HG02973 (cell line): ENCODE results near the gene ABHD8.
A peak's percentile ranks its signal among the peaks of the same experiment; 100 is the strongest.

Experiments
- ATAC-seq: cut with Tn5 transposase; IDR thresholded peaks from one replicate; pipeline ENCODE4 v1.9.1; 2021; ENCODE audit warnings: moderate library complexity; ENCODE audit not compliant: unreplicated experiment

Gene ABHD8

GRCh38 chr19:17268754-17269153, 34.5 kb downstream of the ABHD8 start:
- no peak for ATAC-seq

GRCh38 chr19:17266975-17267788, 36.0 kb downstream of the ABHD8 start, which contains the start of gene BABAM1:
TSS of gene BABAM1 (plus strand) at chr19:17267443. CDS start at chr19:17268807, 1,364 bp downstream.
- ATAC-seq: peak; percentile 87

GRCh38 chr19:17266589-17266974, 36.6 kb downstream of the ABHD8 start:
- ATAC-seq: peak; percentile 3

- no peak for ATAC-seq
Measured at GRCh38 chr19:17266026-17266425, 37.2 kb downstream of the ABHD8 start.

- ATAC-seq: no peak
Measured at GRCh38 chr19:17264641-17264979, 38.6 kb downstream of the ABHD8 start, which contains the start of gene USHBP1. TSS of gene USHBP1 (minus strand) at chr19:17264745. CDS start at chr19:17264299, 446 bp downstream.

GRCh38 chr19:17263712-17264640, 39.2 kb downstream of the ABHD8 start:
- no peak for ATAC-seq

GRCh38 chr19:17262557-17262956, 40.7 kb downstream of the ABHD8 start:
- no peak for ATAC-seq

GRCh38 chr19:17260842-17261325, 42.3 kb downstream of the ABHD8 start:
- ATAC-seq: peak; percentile 73

GRCh38 chr19:17259934-17260333, 43.3 kb downstream of the ABHD8 start:
- ATAC-seq: no peak

GRCh38 chr19:17259118-17259780, 44.0 kb downstream of the ABHD8 start:
- no peak for ATAC-seq

GRCh38 chr19:17256130-17256529, 47.1 kb downstream of the ABHD8 start:
- ATAC-seq: no peak

- ATAC-seq: no peak
Measured at GRCh38 chr19:17255150-17255621, 48.0 kb downstream of the ABHD8 start.

GRCh38 chr19:17254636-17255035, 48.6 kb downstream of the ABHD8 start:
- ATAC-seq: no peak

GRCh38 chr19:17249887-17250548, 53.2 kb downstream of the ABHD8 start:
- ATAC-seq: no peak

- no peak for ATAC-seq
Measured at GRCh38 chr19:17248011-17248776, 55.0 kb downstream of the ABHD8 start.

- no peak for ATAC-seq
Measured at GRCh38 chr19:17246681-17247425, 56.4 kb downstream of the ABHD8 start.

- ATAC-seq: peak; percentile 12
Measured at GRCh38 chr19:17245535-17245984, 57.7 kb downstream of the ABHD8 start, which contains the start of gene NR2F6. TSS of gene NR2F6 (minus strand) at chr19:17245919. CDS start at chr19:17245220, 699 bp downstream.

GRCh38 chr19:17244618-17245534, 58.3 kb downstream of the ABHD8 start:
- no peak for ATAC-seq
